HepG2 (cell line): ENCODE data around the gene GAS2. TPM values are rescaled to one million over a fixed set of nuclear protein-coding genes. Genes with fewer than 3 reads are reported as not detected.

Experiments
- ATF6 ChIP-seq: sonication (generic); formaldehyde crosslinking; conservative IDR thresholded peaks from 2 replicates; pipeline ENCODE4 v1.4.0; 2020; ENCODE audit warnings: missing genetic modification reagents
- DPF2 ChIP-seq: sonication (generic); formaldehyde crosslinking; IDR thresholded peaks from 2 replicates; pipeline ENCODE4 v1.4.0; 2020; ENCODE audit warnings: mild to moderate bottlenecking, low read depth, missing genetic modification reagents, borderline replicate concordance
- ELF3 ChIP-seq: IDR thresholded peaks from 2 replicates; pipeline ENCODE4 v1.6.1; 2016; ENCODE audit warnings: missing genetic modification reagents, missing compliant biosample characterization
- GZF1 ChIP-seq: sonication (generic); formaldehyde crosslinking; IDR thresholded peaks from 2 replicates; pipeline ENCODE4 v1.5.1; 2020; ENCODE audit warnings: mild to moderate bottlenecking, missing genetic modification reagents
- HNRNPH1 ChIP-seq: fragments of 200-400 bp; formaldehyde crosslinking; optimal IDR thresholded peaks from 2 replicates; pipeline ENCODE3; 2017; ENCODE audit warnings: mild to moderate bottlenecking, low read depth, low read length
- MED1 ChIP-seq: sonication (generic); formaldehyde crosslinking; IDR thresholded peaks from 2 replicates; pipeline ENCODE4 v1.4.0; 2020; ENCODE audit warnings: missing genetic modification reagents
- RBFOX2 ChIP-seq: fragments of 200-400 bp; formaldehyde crosslinking; IDR thresholded peaks from 2 replicates; pipeline ENCODE4 v1.6.1; 2017; ENCODE audit warnings: low read depth, mild to moderate bottlenecking, low read length
- STAG1 ChIP-seq: sonication (generic); formaldehyde crosslinking; IDR thresholded peaks from 2 replicates; pipeline ENCODE4 v1.4.0; 2020; ENCODE audit warnings: missing genetic modification reagents
- TMF1 ChIP-seq: sonication (generic); formaldehyde crosslinking; IDR thresholded peaks from 2 replicates; pipeline ENCODE4 v1.8.1; 2022; ENCODE audit warnings: low read depth, missing genetic modification reagents
- USF2 ChIP-seq, 2 experiments: sonication (generic) in 1 of 2; formaldehyde crosslinking in 1 of 2; IDR thresholded peaks; 2 replicates each; pipeline versions ENCODE4 v1.5.1 to v1.6.1; 2011 to 2020; ENCODE audit warnings: borderline replicate concordance in 1 of 2, low read depth in 1 of 2, low read length in 1 of 2, mild to moderate bottlenecking in 1 of 2, missing genetic modification reagents in 1 of 2, moderate library complexity in 1 of 2
- ZBTB38 ChIP-seq: sonication (generic); formaldehyde crosslinking; IDR thresholded peaks from 2 replicates; pipeline ENCODE4 v1.5.1; 2020; ENCODE audit warnings: mild to moderate bottlenecking, missing genetic modification reagents
- ZBTB7A ChIP-seq: sonication (generic); formaldehyde crosslinking; IDR thresholded peaks from 2 replicates; pipeline ENCODE4 v1.8.0; 2022; ENCODE audit warnings: mild to moderate bottlenecking, missing genetic modification reagents
- ZFP36 ChIP-seq: fragments of 150-350 bp; IDR thresholded peaks from 2 replicates; pipeline ENCODE4 v1.6.1; 2018; ENCODE audit warnings: borderline replicate concordance, low read length, low read depth; ENCODE audit not compliant: partially characterized antibody
- ZKSCAN5 ChIP-seq: sonication (generic); formaldehyde crosslinking; IDR thresholded peaks from 2 replicates; pipeline ENCODE4 v1.5.1; 2020; ENCODE audit warnings: mild to moderate bottlenecking, missing genetic modification reagents
- ZMYM4 ChIP-seq: sonication (generic); formaldehyde crosslinking; IDR thresholded peaks from 2 replicates; pipeline ENCODE4 v1.8.1; 2023; ENCODE audit warnings: mild to moderate bottlenecking, missing genetic modification reagents
- ZNF362 ChIP-seq: sonication (generic); formaldehyde crosslinking; IDR thresholded peaks from 2 replicates; pipeline ENCODE4 v1.4.0; 2020; ENCODE audit warnings: missing genetic modification reagents, mild to moderate bottlenecking, borderline replicate concordance
- ZNF367 ChIP-seq: sonication (generic); formaldehyde crosslinking; IDR thresholded peaks from 2 replicates; pipeline ENCODE4 v1.4.0; 2020; ENCODE audit warnings: missing genetic modification reagents, borderline replicate concordance
- ZNF446 ChIP-seq: sonication (generic); formaldehyde crosslinking; IDR thresholded peaks from 2 replicates; pipeline ENCODE4 v1.5.0; 2020; ENCODE audit warnings: mild to moderate bottlenecking, missing genetic modification reagents
- ZNF772 ChIP-seq: sonication (generic); formaldehyde crosslinking; IDR thresholded peaks from 2 replicates; pipeline ENCODE4 v1.5.0; 2020; ENCODE audit warnings: mild to moderate bottlenecking, missing genetic modification reagents
- ZNF850 ChIP-seq: sonication (generic); formaldehyde crosslinking; conservative IDR thresholded peaks from 2 replicates; pipeline ENCODE4 v1.9.0; 2021; ENCODE audit warnings: mild to moderate bottlenecking, missing genetic modification reagents
- ZSCAN20 ChIP-seq: sonication (generic); formaldehyde crosslinking; IDR thresholded peaks from 2 replicates; pipeline ENCODE4 v1.4.0; 2020; ENCODE audit warnings: missing genetic modification reagents, mild to moderate bottlenecking, borderline replicate concordance
- polyA plus RNA-seq, 8 experiments: library from polyadenylated mRNA; depleted of rRNA in 3 of 8; stranded (reverse) in 7 of 8; unstranded in 1 of 8; fragments of >200 nt; fragmentation: Illumina TruSeq in 4 of 8; extraction: Trizol in 4 of 8; gene quantifications; 2 replicates each; pipeline versions ENCODE4 v1.2.1 to v1.2.3, GENCODE V29; 2011 to 2016; ENCODE audit warnings: low read depth in 4 of 8, missing spikeins in 1 of 8, mixed read lengths in 1 of 8; ENCODE audit not compliant: insufficient read depth in 1 of 8
- total RNA-seq, 5 experiments: library from RNA; depleted of rRNA; stranded (reverse); fragments of >200 nt; fragmentation: Illumina TruSeq; extraction: Trizol; gene quantifications; 2 replicates each; pipeline ENCODE4 v1.2.3, GENCODE V29; 2016; ENCODE audit warnings: low read depth in 1 of 5
- TF ChIP-seq, protein P1 (sequence below): sonication (generic); formaldehyde crosslinking; IDR thresholded peaks from 2 replicates; pipeline ENCODE4 v1.5.0; 2020; ENCODE audit warnings: mild to moderate bottlenecking, missing genetic modification reagents, borderline replicate concordance

Gene GAS2
- total and polyA plus RNA-seq, 2 of the 13 experiments (the other 11 are each of a cell fraction or from before 2014, with no cell fraction given): 26.0 to 85.1 TPM

DNA sequence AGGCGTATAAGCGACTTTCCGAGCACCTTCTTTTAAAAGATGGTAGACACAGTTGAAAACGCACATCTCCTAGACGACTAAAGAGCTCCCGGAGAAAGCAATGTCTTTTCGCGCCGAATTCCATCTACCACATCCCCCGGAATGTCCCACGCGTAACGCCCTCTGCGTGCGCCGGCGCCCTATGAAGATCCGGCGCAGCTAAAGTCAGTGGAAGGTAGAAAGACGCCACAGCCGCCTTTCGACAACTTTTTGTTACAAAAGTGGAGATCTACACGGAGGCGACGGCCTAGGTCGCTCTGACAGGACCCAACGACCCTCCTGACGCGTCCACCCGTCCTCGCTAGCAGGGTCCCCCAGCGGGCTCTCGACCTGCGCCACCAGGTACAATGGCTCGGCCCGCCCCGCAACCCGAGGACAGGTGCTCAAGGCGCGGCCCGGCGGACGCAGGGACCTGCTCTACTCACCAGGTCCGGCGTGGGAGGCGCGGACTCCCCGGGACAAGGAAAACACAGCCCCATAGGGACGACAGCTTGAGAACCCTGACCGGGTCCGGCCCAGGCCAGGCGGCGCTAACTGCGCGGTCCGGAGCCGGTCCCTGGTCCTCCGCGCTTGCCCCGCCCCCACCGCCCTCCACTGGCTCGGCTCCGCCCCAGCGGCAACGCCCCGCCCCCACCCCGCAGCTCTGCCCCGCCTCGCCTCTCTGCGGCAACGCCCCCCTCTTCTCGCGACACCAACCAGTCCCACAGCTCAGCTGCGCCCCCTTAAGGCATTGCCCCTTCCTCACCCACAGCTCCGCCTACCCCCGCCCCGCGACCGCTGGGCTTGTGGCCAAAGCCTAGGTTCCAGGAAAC is 163.0 kb downstream of the GAS2 start, which contains the start of gene SVIP (continued):
- TF ChIP-seq STAG1: peak; percentile 69
- TF ChIP-seq ZNF367 (CRISPR knock-in tag): no peak
- no peak for TF ChIP-seq USF2 (IDR thresholded peaks at IDR 0.05; ENCODE audit: low read depth, low read length)
- TF ChIP-seq USF2 (CRISPR knock-in tag; IDR thresholded peaks at IDR 0.05; ENCODE audit: borderline replicate concordance): no peak
- peak; percentile 23; the same call in 1 of the 2 replicates for TF ChIP-seq ZNF362 (CRISPR knock-in tag)
- no peak for TF ChIP-seq ZBTB7A (CRISPR knock-in tag)
- peak; percentile 79 for TF ChIP-seq RBFOX2
- TF ChIP-seq ZKSCAN5 (CRISPR knock-in tag): no peak
- peak; percentile 36 for TF ChIP-seq MED1
- TF ChIP-seq ELF3 (CRISPR knock-in tag): peak; percentile 94
- TF ChIP-seq DPF2 (CRISPR knock-in tag): no peak
- TF ChIP-seq GZF1: no peak
- TF ChIP-seq ZNF772 (CRISPR knock-in tag): peak; percentile 73
- TF ChIP-seq ATF6 (CRISPR knock-in tag): no peak
- TF ChIP-seq ZFP36: no peak
- no peak for TF ChIP-seq ZSCAN20
- peak; percentile 98 for TF ChIP-seq ZMYM4
- TF ChIP-seq ZNF850: no peak
- TF ChIP-seq, protein P1, sequence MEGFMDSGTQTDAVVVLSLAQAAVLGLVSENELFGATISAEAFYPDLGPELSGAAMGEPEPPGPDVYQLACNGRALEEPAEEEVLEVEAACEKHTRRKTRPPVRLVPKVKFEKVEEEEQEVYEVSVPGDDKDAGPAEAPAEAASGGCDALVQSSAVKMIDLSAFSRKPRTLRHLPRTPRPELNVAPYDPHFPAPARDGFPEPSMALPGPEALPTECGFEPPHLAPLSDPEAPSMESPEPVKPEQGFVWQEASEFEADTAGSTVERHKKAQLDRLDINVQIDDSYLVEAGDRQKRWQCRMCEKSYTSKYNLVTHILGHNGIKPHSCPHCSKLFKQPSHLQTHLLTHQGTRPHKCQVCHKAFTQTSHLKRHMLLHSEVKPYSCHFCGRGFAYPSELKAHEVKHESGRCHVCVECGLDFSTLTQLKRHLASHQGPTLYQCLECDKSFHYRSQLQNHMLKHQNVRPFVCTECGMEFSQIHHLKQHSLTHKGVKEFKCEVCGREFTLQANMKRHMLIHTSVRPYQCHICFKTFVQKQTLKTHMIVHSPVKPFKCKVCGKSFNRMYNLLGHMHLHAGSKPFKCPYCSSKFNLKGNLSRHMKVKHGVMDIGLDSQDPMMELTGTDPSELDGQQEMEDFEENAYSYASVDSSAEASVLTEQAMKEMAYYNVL (CRISPR knock-in tag): 0 out of 2 replicates have a peak, but pooled peaks have one; percentile 60
- no peak for TF ChIP-seq ZNF446 (CRISPR knock-in tag)
- TF ChIP-seq ZBTB38 (CRISPR knock-in tag): peak; percentile 78; the same call in 1 of the 2 replicates
- TF ChIP-seq HNRNPH1: no peak
- no peak for TF ChIP-seq TMF1 (CRISPR knock-in tag)
